ENCODE measurements around the gene C4orf54. TPM values are rescaled to one million over a fixed set of nuclear protein-coding genes. Genes with fewer than 3 reads are reported as not detected.

The C4orf54 gene
- total RNA-seq, 1 donor from 2014 or later, result not detected

DNA sequence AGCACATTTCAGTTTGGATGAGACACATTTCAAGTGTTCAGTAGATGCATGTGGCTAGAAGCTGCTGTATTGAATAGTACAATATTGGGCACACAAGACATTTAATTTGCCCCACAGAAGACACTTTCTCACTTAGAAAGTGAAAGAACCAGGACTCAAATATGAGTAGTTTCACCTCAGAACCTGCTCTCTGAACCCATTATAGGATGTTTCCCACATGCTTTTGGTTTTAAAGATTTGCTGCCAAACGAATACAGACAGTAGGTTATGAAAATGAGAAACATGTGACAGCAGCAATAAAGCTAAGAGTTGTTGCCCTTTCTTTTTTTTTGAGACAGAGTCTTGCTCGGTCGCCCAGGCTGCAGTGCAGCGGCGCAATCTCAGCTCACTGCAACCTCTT, 32.3 kb downstream of the C4orf54 start:
- ATAC-seq (no peak), DNase-seq (ENCODE audit: low spot score) (no peak)

DNA sequence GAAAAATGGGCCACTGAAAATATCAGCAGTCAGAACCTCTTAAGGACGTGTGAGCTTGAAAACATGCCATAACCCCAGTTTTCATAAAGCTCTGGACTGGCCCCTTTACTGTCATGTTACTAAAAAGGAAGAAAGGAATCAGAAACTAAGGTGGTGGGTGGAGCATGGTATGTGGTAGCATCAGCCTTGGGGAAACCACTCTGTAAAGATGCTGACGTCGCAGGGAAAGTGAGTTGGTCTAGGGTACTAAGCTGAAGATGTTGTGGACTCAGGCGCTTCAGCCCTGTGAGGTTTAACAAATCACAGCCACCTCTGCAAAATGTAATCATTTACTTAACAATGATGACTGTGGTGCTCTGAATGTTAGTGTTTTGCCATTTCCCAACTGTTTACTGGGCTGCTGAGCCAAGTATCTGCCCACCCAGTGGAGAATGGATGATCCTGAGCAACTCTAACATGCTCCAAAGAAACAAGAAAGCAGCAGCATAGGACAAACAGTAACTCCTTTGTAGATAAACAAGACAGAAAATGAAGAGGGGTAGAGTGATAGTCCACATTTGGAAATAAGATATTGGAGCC, 33.4 kb downstream of the C4orf54 start:
- peak; percentile 34 for ATAC-seq
- no peak for DNase-seq (ENCODE audit: low spot score)

DNA sequence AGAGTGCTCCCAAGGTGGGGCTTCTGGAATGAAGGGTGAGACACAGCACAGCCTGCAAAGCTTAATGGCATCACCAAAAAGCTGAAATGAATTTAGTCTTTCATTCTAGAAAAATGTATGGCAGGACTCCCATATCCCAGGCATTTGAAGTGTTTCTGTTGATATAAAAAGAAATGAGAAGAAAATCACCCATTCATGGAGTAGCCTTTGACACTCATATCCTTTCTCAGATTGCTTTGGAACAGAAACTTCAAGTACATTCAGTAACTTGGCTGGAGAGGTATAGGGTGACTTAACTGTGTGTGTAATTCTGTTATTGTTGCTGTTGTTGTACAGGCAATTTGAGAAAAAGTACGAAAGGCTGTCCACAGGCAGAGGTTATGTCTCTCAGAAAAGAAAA, 35.3 kb downstream of the C4orf54 start:
- ATAC-seq (no peak), DNase-seq (ENCODE audit: low spot score) (no peak)

DNA sequence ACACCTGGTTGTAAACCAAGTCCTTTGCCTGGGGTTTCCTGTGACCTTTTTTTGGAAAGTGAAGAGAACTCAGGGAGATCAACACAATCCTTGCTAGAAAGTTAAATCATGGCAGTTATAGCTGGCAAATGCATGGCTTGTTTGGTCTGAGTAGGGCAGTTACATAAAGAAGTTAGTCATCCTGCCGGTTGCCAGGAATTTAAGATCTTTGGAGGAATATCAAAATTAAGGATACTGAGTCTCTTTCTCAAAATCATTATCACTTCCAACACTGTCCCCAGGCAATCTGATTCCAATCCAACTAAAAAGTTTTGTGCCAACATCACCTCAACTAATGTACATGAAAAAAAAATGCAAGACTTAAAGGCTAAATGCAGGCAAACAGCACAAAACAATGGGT, 40.3 kb downstream of the C4orf54 start:
- ATAC-seq, result no peak
- no peak for DNase-seq (ENCODE audit: low spot score)

DNA sequence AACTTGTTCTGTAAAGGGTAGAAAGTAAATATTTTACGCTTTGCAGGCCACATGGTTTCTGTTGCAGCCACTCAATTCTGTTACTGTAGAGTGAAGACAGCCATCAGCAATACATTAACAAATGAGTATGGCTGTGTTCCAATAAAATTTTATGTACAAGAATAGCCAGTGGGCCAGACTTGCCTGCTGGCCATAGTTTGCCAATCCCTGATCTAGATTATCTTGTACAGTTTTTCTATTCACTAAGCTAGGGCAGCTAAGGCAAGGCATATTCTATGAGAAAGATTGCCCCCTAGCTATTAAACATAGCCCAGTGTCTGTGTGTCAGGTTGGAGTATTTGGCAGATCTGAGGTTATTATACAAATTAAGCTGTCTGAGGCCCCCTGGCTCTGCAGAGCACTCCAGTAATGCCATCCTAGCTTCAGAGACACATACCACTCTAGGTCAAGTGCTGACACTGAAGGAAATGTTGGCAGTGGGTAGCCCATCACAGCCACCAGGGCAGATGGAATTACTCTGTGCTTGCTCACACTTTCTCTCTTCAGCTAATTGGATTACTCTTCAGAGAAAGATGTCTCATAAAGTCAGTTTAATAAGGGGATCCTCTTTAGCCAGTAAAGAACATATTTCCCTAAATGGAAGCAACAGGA, 42.3 kb downstream of the C4orf54 start:
- DNase-seq (ENCODE audit: low spot score), result no peak
- peak; percentile 22 for ATAC-seq

DNA sequence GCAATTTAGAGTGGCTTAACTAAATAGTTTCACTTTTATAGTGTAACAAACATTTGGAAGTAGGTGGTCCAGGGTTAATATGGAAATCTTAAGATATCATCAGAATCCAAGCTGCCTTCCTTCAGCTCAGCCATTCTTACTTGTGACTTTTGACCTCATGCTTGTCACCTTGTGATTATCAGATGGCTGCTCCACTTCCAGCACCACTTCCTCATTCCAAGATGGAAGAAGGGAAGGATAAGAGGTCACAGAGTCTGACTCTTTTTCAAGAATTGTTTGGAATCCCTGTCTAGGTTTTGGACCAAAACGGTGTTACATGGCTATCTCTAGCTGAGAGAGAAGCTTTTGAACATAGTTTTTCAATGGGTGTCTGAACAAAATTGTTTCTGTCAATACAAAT, 43.1 kb downstream of the C4orf54 start:
- no peak for ATAC-seq
- DNase-seq (ENCODE audit: low spot score), result no peak

DNA sequence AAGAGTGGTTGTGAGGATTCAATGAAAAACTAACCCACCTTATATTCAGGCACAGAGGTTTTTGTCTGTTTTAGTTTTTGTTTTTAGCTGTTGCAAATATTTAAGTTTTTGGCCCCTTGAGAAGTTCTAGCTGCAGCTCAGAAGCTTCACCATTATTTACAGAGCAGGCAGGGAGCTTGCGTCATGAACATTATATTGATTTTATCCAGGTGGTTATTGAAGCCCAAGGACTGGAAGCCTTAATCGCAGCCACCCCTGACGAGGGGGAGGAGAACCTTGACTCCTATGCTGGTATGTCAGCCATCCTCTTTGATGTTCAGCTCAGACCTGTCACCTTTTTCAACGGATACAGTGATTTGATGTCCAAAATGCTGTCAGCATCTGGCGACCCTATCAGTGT, 44.9 kb downstream of the C4orf54 start:
- ATAC-seq, result peak; percentile 19

DNA sequence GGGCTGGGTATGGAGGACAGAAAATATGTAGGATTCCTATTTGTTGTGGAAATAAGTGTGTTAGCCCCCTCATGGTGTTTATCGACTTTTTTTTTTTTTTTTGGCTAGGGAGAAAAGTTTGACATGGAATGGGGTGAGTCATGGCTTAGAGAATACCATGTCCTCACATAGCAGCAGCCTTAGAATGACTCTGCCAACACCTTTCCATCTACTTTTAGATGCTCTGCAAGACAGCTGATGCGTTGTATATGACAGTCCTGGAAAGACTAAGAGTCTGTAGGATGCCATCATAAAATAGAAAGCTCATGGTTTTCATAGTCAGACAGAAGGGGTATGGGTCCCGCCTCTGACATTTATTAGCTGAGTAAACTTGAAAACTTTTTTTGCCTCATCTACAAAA, 45.3 kb downstream of the C4orf54 start:
- no peak for DNase-seq (ENCODE audit: low spot score)

More for the DNA sequence above, 44.9 kb downstream of the C4orf54 start:
- no peak for DNase-seq (ENCODE audit: low spot score)

DNA sequence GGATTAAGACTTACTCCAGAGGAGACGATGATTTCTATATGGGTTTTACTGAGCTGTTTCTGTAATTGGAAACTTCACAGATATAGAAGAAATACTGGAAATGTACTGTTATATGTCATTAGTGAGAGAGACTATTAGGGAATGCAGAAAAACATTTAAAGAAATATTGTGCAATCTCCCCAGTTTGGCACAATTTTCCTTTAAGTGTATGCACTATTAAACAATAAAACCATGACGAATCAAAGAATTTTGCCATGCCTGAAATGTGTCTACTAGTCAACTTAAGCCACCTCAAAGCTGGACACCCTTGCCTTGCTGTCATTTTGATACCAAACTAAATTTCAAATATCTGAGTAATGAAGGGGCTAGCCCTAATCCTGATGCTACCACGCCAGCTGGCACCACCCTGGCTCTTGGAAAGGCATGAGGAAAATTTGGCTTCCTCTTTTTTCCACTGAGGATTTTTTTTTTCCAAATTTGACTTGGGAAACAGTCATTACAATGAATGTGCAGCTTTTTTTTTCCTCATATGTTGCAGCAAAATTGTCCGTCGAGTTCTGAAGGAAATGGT, 46.9 kb downstream of the C4orf54 start:
- DNase-seq (ENCODE audit: low spot score) (no peak), ATAC-seq (no peak)

More for the DNA sequence above, 45.3 kb downstream of the C4orf54 start:
- no peak for ATAC-seq

DNA sequence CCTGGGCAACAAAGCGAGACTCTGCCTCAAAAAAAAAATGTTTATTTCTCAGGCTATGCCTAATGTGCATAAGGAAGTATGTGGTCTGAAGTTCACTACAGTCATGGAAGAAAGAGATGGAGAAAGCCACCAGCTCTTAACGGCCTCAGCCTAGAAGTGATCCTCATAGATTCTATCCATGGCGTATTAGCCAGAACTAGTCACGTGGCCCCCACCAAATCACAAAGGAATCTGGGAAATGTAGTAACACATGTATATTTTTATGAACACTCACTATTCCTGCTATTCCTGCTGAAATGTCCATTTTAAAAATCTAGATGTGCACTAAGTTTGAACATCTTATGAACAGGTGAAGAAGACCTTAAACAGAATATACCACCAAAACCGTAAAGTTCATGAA, 49.2 kb downstream of the C4orf54 start:
- ATAC-seq (no peak), DNase-seq (ENCODE audit: low spot score) (no peak)

Other genes with a start within 250 kb of the C4orf54 start
- not detected for gene ADH7, start 222.5 kb downstream of the C4orf54 start, total RNA-seq
- gene C4orf17, start 146.8 kb downstream of the C4orf54 start, total RNA-seq, result not detected
- 4.6 TPM for gene TRMT10A, start 93.8 kb downstream of the C4orf54 start, total RNA-seq
- gene MTTP, start 83.0 kb downstream of the C4orf54 start, total RNA-seq, result 103 TPM
- 0.78 TPM for gene DAPP1, start 159.0 kb upstream of the C4orf54 start, total RNA-seq
- 12.3 TPM for gene LAMTOR3, start 236.6 kb upstream of the C4orf54 start, total RNA-seq